Pancreas (tissue), 10 donors: ENCODE results near the gene ZNF326. TPM values are rescaled to one million over a fixed set of nuclear protein-coding genes. Genes with fewer than 3 reads are reported as not detected.

Experiments used
- ATAC-seq, 4 donors: fragments of 200-7000 bp; cut with Tn5 transposase; one replicate each; pipeline versions ENCODE4 v1.8.0 to v1.9.1; 2020; ENCODE audit warnings: mild to moderate bottlenecking in 4 of 4, moderate library complexity in 4 of 4
- DNase-seq, 6 donors: peaks; one replicate each; pipeline ENCODE4 v3.0.0-alpha.2; 2020
- FAIRE-seq: peaks from 2 replicates; lab custom pipeline; 2012; peaks lifted over from hg19 to GRCh38; lab: Jason Lieb, UNC
- H3K27ac ChIP-seq, 4 donors: fragments of 200-600 bp; sonication (generic); 1 replicate in 3 of 4; 2 replicates in 1 of 4; pipeline versions ENCODE4 v1.5.0 to v1.8.0; 2020
- H3K27me3 ChIP-seq, 4 donors: fragments of 200-600 bp; one replicate each; pipeline ENCODE4 v1.8.0; 2021
- H3K36me3 ChIP-seq, 3 donors: fragments of 200-600 bp; sonication (generic) in 1 of 3; one replicate each; pipeline versions ENCODE4 v1.5.0 to v1.8.0; 2020 to 2021
- H3K4me1 ChIP-seq, 3 donors: fragments of 200-600 bp; one replicate each; pipeline ENCODE4 v1.8.0; 2021
- H3K4me3 ChIP-seq, 4 donors: fragments of 200-600 bp; sonication (generic) in 2 of 4; one replicate each; pipeline versions ENCODE4 v1.5.0 to v1.8.0; 2020 to 2021
- H3K9me3 ChIP-seq, 4 donors: fragments of 200-600 bp; one replicate each; pipeline ENCODE4 v1.8.0; 2021
- WGBS, 2 donors: extraction: QIAGEN DNeasy Blood & Tissue Kit; methylation state at CpG; one replicate each; pipeline ENCODE4 v1.1.7; 2013; 5-methylcytosine and 5-hydroxymethylcytosine counted together
- intact Hi-C, 3 donors: fragments of 100-400 bp; cut with DNase I; formaldehyde crosslinking; loops; one replicate each; pipeline versions ENCODE4 v1.11.1 to v1.14.2; 2022
- polyA plus RNA-seq, 2 donors: library from polyadenylated mRNA; stranded (reverse); fragments of 200-250 nt; gene quantifications; one replicate each; pipeline ENCODE4 v1.2.3, GENCODE V29; 2013
- total RNA-seq, 6 donors: library from RNA; stranded (reverse); fragmentation: NEBNext Ultra II Directional in 4 of 6; extraction: Animal tissue kit (Norgen Biotek cat#: 25700) in 4 of 6; gene quantifications; one replicate each; pipeline versions ENCODE4 v1.2.1 to v1.2.4, GENCODE V29; 2021 to 2023
- TF ChIP-seq, protein P1 (sequence below), 4 donors: fragments of 200-600 bp; sonication (generic) in 3 of 4; IDR thresholded peaks; one replicate each; pipeline versions ENCODE4 v1.5.0 to v1.8.0; 2021; ENCODE audit warnings: antibody characterized with exemption in 4 of 4
- donor health status: healthy with polysubstance abuse.
- donor health status: DM: no; HTN: no; CAD: no; lungs with moderate emphysema.
- donor health status: DM: no; HTN: no; CAD: no.
- donor health status: control.
- donor health status: control.
- donor health status: Bipolar disorder and iron deficiency.
- donor health status: DM: yes; HTN: yes; CAD: no.
- donor health status: DM: no; HTN: no; CAD: no.
- donor health status: DM: no; HTN: no; CAD: no.
- donor health status: DM: yes; HTN: yes; CAD: no.

The ZNF326 gene
- total and polyA plus RNA-seq, 8 donors, result 8.8 to 14.8 (median 10.6) TPM

DNA sequence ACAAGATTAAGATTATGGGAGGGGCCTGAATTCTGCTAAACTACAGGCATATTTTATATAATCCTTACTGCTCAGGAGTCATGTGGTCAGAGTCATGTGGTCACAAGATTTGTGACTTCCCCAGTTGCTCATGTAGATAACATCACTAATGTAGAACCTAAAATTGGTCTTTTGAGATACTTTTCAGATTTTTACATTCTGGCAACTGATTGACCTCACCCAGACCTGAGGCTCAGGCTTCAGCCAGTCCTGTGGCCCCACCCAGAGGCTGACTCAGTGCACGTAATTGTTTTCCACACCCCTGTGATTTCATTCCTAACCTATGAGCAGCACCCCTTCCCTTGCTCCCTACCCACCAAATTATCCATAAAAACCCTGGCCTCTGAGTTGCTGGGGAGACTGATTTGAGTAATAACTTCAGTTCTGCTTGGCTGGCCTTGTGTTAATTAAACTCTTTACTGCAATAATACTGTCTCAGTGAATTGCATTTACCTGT, 41.7 kb upstream of the ZNF326 start:
- H3K36me3 ChIP-seq, result no peaks in the 10 kb centered on the region
- intact Hi-C loops, result no loop called here
- TF ChIP-seq, protein P1, sequence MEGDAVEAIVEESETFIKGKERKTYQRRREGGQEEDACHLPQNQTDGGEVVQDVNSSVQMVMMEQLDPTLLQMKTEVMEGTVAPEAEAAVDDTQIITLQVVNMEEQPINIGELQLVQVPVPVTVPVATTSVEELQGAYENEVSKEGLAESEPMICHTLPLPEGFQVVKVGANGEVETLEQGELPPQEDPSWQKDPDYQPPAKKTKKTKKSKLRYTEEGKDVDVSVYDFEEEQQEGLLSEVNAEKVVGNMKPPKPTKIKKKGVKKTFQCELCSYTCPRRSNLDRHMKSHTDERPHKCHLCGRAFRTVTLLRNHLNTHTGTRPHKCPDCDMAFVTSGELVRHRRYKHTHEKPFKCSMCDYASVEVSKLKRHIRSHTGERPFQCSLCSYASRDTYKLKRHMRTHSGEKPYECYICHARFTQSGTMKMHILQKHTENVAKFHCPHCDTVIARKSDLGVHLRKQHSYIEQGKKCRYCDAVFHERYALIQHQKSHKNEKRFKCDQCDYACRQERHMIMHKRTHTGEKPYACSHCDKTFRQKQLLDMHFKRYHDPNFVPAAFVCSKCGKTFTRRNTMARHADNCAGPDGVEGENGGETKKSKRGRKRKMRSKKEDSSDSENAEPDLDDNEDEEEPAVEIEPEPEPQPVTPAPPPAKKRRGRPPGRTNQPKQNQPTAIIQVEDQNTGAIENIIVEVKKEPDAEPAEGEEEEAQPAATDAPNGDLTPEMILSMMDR (IDR thresholded peaks at IDR 0.05), result no peak

DNA sequence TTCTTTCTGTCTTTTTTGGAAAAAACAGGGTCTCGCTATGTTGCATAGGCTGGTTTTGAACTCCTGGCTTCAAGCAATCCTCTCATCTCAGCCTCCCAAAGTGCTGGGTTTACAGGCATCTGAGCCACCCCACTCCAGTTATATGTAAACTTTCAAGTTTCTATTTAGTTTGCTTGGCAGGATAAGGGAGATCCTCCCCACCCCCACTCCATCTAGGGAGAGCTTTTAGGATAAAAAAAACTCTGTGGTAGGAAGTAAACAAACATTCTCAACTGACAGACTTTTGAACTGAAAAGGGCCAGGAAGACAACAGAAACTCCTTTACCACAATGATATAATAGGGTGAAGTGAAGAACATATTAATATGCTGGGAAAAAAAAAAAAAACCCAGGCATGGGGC, 41.0 kb upstream of the ZNF326 start:
- Histone ChIP-seq H3K27me3 (no peaks in the 10 kb centered on the region), H3K4me3 (no peak overlapping the region), H3K27ac (no peak overlapping the region), H3K9me3 (no peaks in the 10 kb centered on the region), H3K4me1 (peaks cover 0 to 11% (median 0%) of the 10 kb centered on the region in 3 donors), H3K36me3 (no peaks in the 10 kb centered on the region)
- DNase-seq (no peak), ATAC-seq (no peak), FAIRE-seq (no peak)
- intact Hi-C loops, result no loop called here
- whole genome bisulfite sequencing, 2 donors, result 100% methylated on average over 1 of the region's 1 CpG
- TF ChIP-seq, protein P1 (IDR thresholded peaks at IDR 0.05), result no peak

More for the DNA sequence above, 41.7 kb upstream of the ZNF326 start:
- Histone ChIP-seq H3K27ac (no peak overlapping the region), H3K4me1 (peaks cover 0 to 11% (median 0%) of the 10 kb centered on the region in 3 donors), H3K9me3 (no peaks in the 10 kb centered on the region), H3K27me3 (no peaks in the 10 kb centered on the region), H3K4me3 (no peak overlapping the region)
- ATAC-seq (peak in 3 of 4 donors; percentile 65 to 78 (median 75)), FAIRE-seq (no peak), DNase-seq (no peak)
- 66 to 76% methylated on average over 1 of the region's 1 CpG for WGBS, 2 donors

DNA sequence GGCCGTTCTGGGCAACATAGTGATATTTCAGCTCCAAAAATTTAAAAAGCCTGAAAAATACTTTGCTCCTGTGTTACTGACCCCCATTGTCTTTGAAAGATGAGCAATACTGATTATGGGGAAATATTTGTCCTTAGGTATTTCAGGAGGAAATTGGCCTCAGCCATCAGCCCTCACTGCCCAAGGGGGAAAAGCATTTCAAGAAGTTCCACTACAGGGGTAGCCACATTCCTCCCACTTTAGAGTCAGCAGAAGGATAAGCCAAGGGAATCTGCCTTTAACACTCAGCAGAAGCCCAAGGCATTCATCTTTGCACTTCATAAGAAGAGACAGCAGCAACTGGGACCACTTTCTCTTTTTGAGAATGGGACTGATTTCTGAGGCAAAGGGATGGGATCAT, 40.5 kb upstream of the ZNF326 start:
- no peak overlapping the region for H3K27ac ChIP-seq

DNA sequence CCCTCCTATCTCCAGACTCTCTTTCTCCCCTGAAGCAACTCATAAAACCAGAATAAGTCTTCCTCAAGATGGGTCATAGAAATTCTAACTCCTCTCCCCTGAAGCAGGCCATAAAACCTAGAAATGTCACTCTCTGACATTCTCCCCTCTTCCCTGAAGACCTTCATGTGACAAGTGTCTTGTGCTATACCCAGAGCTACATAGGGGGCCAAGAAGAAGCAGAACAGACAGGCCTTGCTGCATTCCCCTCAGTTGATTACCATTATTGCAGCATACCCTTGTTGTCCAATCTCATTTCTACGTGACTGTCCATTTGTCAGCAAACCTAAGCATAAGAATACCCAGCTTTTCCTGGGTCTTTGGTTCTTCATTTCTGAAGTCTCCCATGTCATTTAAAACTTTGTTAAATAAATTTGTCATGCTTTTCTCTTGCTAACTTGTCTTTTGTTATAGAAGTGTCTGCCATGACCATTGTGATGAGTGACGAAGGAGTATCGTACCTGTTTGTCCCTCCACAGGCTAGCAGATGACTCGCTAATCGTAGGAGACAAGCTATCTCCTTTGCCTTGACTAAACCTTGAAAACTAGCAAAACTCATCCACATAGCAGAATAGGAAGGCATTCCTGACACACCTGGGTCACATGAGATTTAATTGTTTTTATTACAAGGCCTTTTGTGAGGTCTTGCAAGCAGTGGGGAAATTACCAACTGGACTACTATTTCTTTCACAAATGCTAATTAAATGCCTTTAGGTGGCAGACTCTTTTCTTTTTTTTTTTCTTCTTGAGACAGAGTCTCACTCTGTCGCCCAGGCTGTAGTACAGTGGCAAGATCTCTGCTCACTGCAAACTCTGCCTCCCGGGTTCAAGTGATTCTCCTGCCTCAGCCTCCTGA, 39.4 kb upstream of the ZNF326 start:
- ATAC-seq (no peak), FAIRE-seq (no peak), DNase-seq (no peak)
- Histone ChIP-seq H3K4me1 (peaks cover 0 to under 1% (median 0%) of the 10 kb centered on the region in 3 donors), H3K36me3 (no peaks in the 10 kb centered on the region), H3K9me3 (no peaks in the 10 kb centered on the region), H3K27ac (no peak overlapping the region), H3K27me3 (no peaks in the 10 kb centered on the region), H3K4me3 (no peak overlapping the region)
- WGBS, 2 donors, result 95 to 97% methylated on average over 7 of the region's 7 CpGs
- TF ChIP-seq, protein P1 (IDR thresholded peaks at IDR 0.05), result no peak
- intact Hi-C loops, result no loop called here

More for the DNA sequence above, 40.5 kb upstream of the ZNF326 start:
- H3K36me3 ChIP-seq, result no peaks in the 10 kb centered on the region
- WGBS, 2 donors, result 90 to 98% methylated on average over 1 of the region's 1 CpG
- no peaks in the 10 kb centered on the region for H3K9me3 ChIP-seq
- TF ChIP-seq, protein P1 (IDR thresholded peaks at IDR 0.05), result no peak
- H3K27me3 ChIP-seq, result no peaks in the 10 kb centered on the region
- peaks cover 0 to 11% (median 0%) of the 10 kb centered on the region in 3 donors for H3K4me1 ChIP-seq
- no peak for DNase-seq
- no peak overlapping the region for H3K4me3 ChIP-seq
- ATAC-seq, result no peak
- no peak for FAIRE-seq
- intact Hi-C loops, result no loop called here

DNA sequence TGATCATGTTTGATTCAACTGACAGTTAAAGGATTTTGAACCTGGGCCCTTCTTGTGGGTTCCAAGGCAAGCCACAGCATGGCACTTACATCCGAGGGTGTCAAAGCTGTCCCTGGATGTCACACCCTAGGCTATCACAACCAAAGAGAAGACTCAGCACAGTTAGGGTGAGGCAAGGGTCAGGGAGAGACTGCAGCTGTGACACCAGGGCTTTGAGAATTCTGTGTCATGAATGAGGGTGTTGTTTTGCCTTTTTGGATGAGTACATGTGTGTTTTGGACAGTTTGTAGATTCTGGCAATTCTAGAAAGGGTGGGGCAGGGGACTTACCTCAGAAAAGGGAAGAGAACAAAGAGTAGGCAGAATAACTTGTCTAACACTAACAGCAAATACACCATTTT, 37.8 kb upstream of the ZNF326 start:
- FAIRE-seq, result no peak
- H3K27me3 ChIP-seq, result no peaks in the 10 kb centered on the region
- H3K4me3 ChIP-seq, result no peak overlapping the region
- H3K36me3 ChIP-seq, result no peaks in the 10 kb centered on the region
- 55 to 59% methylated on average over 1 of the region's 1 CpG for WGBS, 2 donors
- TF ChIP-seq, protein P1 (IDR thresholded peaks at IDR 0.05), result no peak
- no peaks in the 10 kb centered on the region for H3K9me3 ChIP-seq
- no peak overlapping the region for H3K27ac ChIP-seq
- intact Hi-C loops, result no loop called here
- DNase-seq, result no peak
- H3K4me1 ChIP-seq, result no peaks in the 10 kb centered on the region
- no peak for ATAC-seq
